ENCODE results near the gene PGAP3. TPM values are rescaled to one million over a fixed set of nuclear protein-coding genes. Genes with fewer than 3 reads are reported as not detected.

The PGAP3 gene
- total and polyA plus RNA-seq, 2 donors from 2014 or later: 33.8 to 48.5 TPM

GRCh38 chr17:39665642-39666224, 22.1 kb downstream of the PGAP3 start:
- intact Hi-C loops (cut with DNase I): no loop called here
- Histone ChIP-seq H3K9me3 (ENCODE audit: control insufficient read depth in 2 of 3, insufficient read depth in 1 of 3, low read length in 3 of 3) (no peaks in the 10 kb centered on the region), H3K27ac (ENCODE audit: low read depth in 2 of 2, low read length in 2 of 2) (no peak overlapping the region), H3K36me3 (ENCODE audit: control insufficient read depth in 2 of 3, insufficient read depth in 3 of 3, low read length in 3 of 3) (peaks cover 0 to 7% (median 6%) of the 10 kb centered on the region in 3 donors), H3K4me1 (ENCODE audit: control insufficient read depth in 2 of 3, insufficient read depth in 2 of 3, low read depth in 1 of 3, low read length in 3 of 3) (peaks cover 0 to 32% (median 19%) of the 10 kb centered on the region in 3 donors), H3K27me3 (ENCODE audit: control insufficient read depth, insufficient read depth, low read length) (no peaks in the 10 kb centered on the region), H3K4me3 (ENCODE audit: low read length in 3 of 3) (no peak overlapping the region), H3K9ac (ENCODE audit: low read length in 3 of 3) (no peak overlapping the region)
- peak in 1 of 5 donors; percentile 77 for DNase-seq
- no peak for TF ChIP-seq CTCF (IDR thresholded peaks at IDR 0.05; ENCODE audit: borderline replicate concordance, extremely low read depth, insufficient read depth)
- FAIRE-seq: no peak

GRCh38 chr17:39664581-39665561, 23.0 kb downstream of the PGAP3 start, which contains the start of gene TCAP:
TCAP (plus strand) TSS chr17:39665349; CDS start chr17:39665360, 11 bp downstream.
- H3K27ac ChIP-seq (ENCODE audit: low read depth in 2 of 2, low read length in 2 of 2): peak within 1 kb of the TSS in 1 of 2 donors; percentile 43
- H3K4me1 ChIP-seq (ENCODE audit: control insufficient read depth in 2 of 3, insufficient read depth in 2 of 3, low read depth in 1 of 3, low read length in 3 of 3): peaks cover 0 to 35% (median 19%) of the 10 kb centered on the region in 3 donors
- DNase-seq: peak in 1 of 5 donors; percentile 77
- peak within 1 kb of the TSS in 1 of 3 donors; percentile 36 for H3K9ac ChIP-seq (ENCODE audit: low read length in 3 of 3)
- H3K36me3 ChIP-seq (ENCODE audit: control insufficient read depth in 2 of 3, insufficient read depth in 3 of 3, low read length in 3 of 3): peaks cover 0 to 16% (median 6%) of the 10 kb centered on the region in 3 donors
- no peak within 1 kb of the TSS for H3K4me3 ChIP-seq (ENCODE audit: low read length in 3 of 3)
- no peaks in the 10 kb centered on the region for H3K9me3 ChIP-seq (ENCODE audit: control insufficient read depth in 2 of 3, insufficient read depth in 1 of 3, low read length in 3 of 3)
- no peak for TF ChIP-seq CTCF (IDR thresholded peaks at IDR 0.05; ENCODE audit: borderline replicate concordance, extremely low read depth, insufficient read depth)
- no peak for FAIRE-seq
- no peaks in the 10 kb centered on the region for H3K27me3 ChIP-seq (ENCODE audit: control insufficient read depth, insufficient read depth, low read length)
- intact Hi-C loops (cut with DNase I): no loop called here

GRCh38 chr17:39663688-39664580, 23.9 kb downstream of the PGAP3 start:
- Histone ChIP-seq H3K4me3 (ENCODE audit: low read length in 3 of 3) (no peak overlapping the region), H3K36me3 (ENCODE audit: control insufficient read depth in 2 of 3, insufficient read depth in 3 of 3, low read length in 3 of 3) (peaks cover 0 to 18% (median 6%) of the 10 kb centered on the region in 3 donors), H3K27ac (ENCODE audit: low read depth in 2 of 2, low read length in 2 of 2) (peak overlapping the region; percentile 43 to 65), H3K9ac (ENCODE audit: low read length in 3 of 3) (peak overlapping the region in 1 of 3 donors; percentile 36), H3K4me1 (ENCODE audit: control insufficient read depth in 2 of 3, insufficient read depth in 2 of 3, low read depth in 1 of 3, low read length in 3 of 3) (peaks cover 0 to 37% (median 19%) of the 10 kb centered on the region in 3 donors), H3K9me3 (ENCODE audit: control insufficient read depth in 2 of 3, insufficient read depth in 1 of 3, low read length in 3 of 3) (no peaks in the 10 kb centered on the region), H3K27me3 (ENCODE audit: control insufficient read depth, insufficient read depth, low read length) (no peaks in the 10 kb centered on the region)
- DNase-seq (peak in 1 of 5 donors; percentile 80), FAIRE-seq (no peak)
- intact Hi-C loops (cut with DNase I): no loop called here
- no peak for TF ChIP-seq CTCF (IDR thresholded peaks at IDR 0.05; ENCODE audit: borderline replicate concordance, extremely low read depth, insufficient read depth)

Data from kidney (tissue), 14 donors.